ENCODE results near the gene RPRD1B. TPM values are rescaled to one million over a fixed set of nuclear protein-coding genes. Genes with fewer than 3 reads are reported as not detected.

RPRD1B gene
- total RNA-seq, 1 donor from 2014 or later: 25.6 TPM

GRCh38 chr20:38129893-38130609 is 96.5 kb downstream of the RPRD1B start:
- TF ChIP-seq CTCF (IDR thresholded peaks at IDR 0.05): no peak
- Histone ChIP-seq H3K27me3 (ENCODE audit: low read depth) (no peaks in the 10 kb centered on the region), H3K36me3 (peaks cover 48% of the 10 kb centered on the region), H3K27ac (no peak overlapping the region), H3K4me1 (peaks cover 38% of the 10 kb centered on the region), H3K4me3 (no peak overlapping the region), H3K9me3 (no peaks in the 10 kb centered on the region)
- ATAC-seq: no peak
- peak; percentile 24 for DNase-seq
- intact Hi-C loops (cut with DNase I): no loop called here

- TF ChIP-seq CTCF (IDR thresholded peaks at IDR 0.05): no peak
- H3K27me3 ChIP-seq (ENCODE audit: low read depth): no peaks in the 10 kb centered on the region
- peaks cover 54% of the 10 kb centered on the region for H3K36me3 ChIP-seq
- intact Hi-C loops (cut with DNase I): no loop called here
- DNase-seq: peak; percentile 36
- H3K4me1 ChIP-seq: peaks cover 36% of the 10 kb centered on the region
- no peak overlapping the region for H3K4me3 ChIP-seq
- ATAC-seq: no peak
- H3K9me3 ChIP-seq: no peaks in the 10 kb centered on the region
- H3K27ac ChIP-seq: no peak overlapping the region
These were observed 97.4 kb downstream of the RPRD1B start for GRCh38 chr20:38130687-38131587.

GRCh38 chr20:38131588-38132121 is 98.1 kb downstream of the RPRD1B start:
- H3K27me3 ChIP-seq (ENCODE audit: low read depth): no peaks in the 10 kb centered on the region
- intact Hi-C loops (cut with DNase I): no loop called here
- H3K4me1 ChIP-seq: peaks cover 34% of the 10 kb centered on the region
- H3K27ac ChIP-seq: no peak overlapping the region
- no peak overlapping the region for H3K4me3 ChIP-seq
- no peaks in the 10 kb centered on the region for H3K9me3 ChIP-seq
- H3K36me3 ChIP-seq: peaks cover 61% of the 10 kb centered on the region
- no peak for ATAC-seq
- DNase-seq: peak; percentile 3
- TF ChIP-seq CTCF (IDR thresholded peaks at IDR 0.05): no peak

GRCh38 chr20:38132156-38132909 is 98.8 kb downstream of the RPRD1B start:
- no peak for TF ChIP-seq CTCF (IDR thresholded peaks at IDR 0.05)
- Histone ChIP-seq H3K27ac (no peak overlapping the region), H3K27me3 (ENCODE audit: low read depth) (no peaks in the 10 kb centered on the region), H3K4me3 (no peak overlapping the region), H3K36me3 (peaks cover 68% of the 10 kb centered on the region), H3K9me3 (no peaks in the 10 kb centered on the region), H3K4me1 (peaks cover 34% of the 10 kb centered on the region)
- ATAC-seq (no peak), DNase-seq (peak; percentile 37)
- intact Hi-C loops (cut with DNase I): no loop called here

GRCh38 chr20:38132910-38133501 is 99.5 kb downstream of the RPRD1B start:
- ATAC-seq: no peak
- DNase-seq: peak; percentile 7
- no peak overlapping the region for H3K4me3 ChIP-seq
- peaks cover 75% of the 10 kb centered on the region for H3K36me3 ChIP-seq
- peak overlapping the region; percentile 41 for H3K27ac ChIP-seq
- H3K9me3 ChIP-seq: no peaks in the 10 kb centered on the region
- no peaks in the 10 kb centered on the region for H3K27me3 ChIP-seq (ENCODE audit: low read depth)
- TF ChIP-seq CTCF (IDR thresholded peaks at IDR 0.05): no peak
- intact Hi-C loops (cut with DNase I): no loop called here
- peaks cover 32% of the 10 kb centered on the region for H3K4me1 ChIP-seq
